C4-2B (cell line): Measurements from ENCODE around the gene AMFR.

Experiments
- H3K27ac ChIP-seq: fragments of 450-650 bp; 2 replicates; pipeline ENCODE4 v1.5.1; 2017
- ZFX ChIP-seq: fragments of 450-650 bp; IDR thresholded peaks from 2 replicates; pipeline ENCODE4 v1.6.1; 2017
- TF ChIP-seq, protein P1 (sequence below): fragments of 450-650 bp; conservative IDR thresholded peaks from 2 replicates; pipeline ENCODE4 v1.5.1; 2017; ENCODE audit warnings: mild to moderate bottlenecking

AMFR gene

DNA sequence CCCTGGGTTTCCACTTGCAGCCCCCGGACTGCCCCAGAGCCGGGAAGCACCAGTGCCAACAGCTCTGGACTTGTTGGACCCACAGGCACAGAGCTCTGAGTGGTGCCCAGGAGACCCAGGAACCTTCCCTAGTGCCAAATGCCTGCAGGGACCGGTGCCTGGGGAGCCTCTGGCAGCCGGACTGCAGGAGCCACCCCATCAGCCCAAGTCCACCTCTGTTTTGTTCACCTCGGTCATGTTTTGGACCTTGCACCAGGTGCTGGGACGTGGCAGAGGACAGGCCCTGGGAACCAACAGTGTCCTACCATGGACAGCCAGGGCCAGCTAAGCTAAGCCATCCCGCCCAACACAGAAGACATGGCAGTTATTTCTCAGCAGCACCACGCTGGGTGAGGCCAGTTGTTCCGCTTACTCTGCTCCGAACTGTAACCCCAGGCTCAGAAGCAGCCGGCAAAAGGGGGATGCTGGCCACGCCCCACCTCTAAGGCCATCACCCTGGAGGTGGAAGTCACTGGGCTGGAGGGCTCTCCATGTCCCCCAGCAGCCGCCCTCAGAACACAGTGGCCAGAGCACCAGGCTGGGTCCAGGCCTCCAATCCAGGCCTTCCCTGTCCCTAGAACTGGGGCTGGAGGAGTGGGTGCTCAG, 79.8 kb downstream of the AMFR start:
- H3K27ac ChIP-seq: no peak overlapping the region
- no peak for TF ChIP-seq ZFX
- TF ChIP-seq, protein P1, sequence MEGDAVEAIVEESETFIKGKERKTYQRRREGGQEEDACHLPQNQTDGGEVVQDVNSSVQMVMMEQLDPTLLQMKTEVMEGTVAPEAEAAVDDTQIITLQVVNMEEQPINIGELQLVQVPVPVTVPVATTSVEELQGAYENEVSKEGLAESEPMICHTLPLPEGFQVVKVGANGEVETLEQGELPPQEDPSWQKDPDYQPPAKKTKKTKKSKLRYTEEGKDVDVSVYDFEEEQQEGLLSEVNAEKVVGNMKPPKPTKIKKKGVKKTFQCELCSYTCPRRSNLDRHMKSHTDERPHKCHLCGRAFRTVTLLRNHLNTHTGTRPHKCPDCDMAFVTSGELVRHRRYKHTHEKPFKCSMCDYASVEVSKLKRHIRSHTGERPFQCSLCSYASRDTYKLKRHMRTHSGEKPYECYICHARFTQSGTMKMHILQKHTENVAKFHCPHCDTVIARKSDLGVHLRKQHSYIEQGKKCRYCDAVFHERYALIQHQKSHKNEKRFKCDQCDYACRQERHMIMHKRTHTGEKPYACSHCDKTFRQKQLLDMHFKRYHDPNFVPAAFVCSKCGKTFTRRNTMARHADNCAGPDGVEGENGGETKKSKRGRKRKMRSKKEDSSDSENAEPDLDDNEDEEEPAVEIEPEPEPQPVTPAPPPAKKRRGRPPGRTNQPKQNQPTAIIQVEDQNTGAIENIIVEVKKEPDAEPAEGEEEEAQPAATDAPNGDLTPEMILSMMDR: no peak

DNA sequence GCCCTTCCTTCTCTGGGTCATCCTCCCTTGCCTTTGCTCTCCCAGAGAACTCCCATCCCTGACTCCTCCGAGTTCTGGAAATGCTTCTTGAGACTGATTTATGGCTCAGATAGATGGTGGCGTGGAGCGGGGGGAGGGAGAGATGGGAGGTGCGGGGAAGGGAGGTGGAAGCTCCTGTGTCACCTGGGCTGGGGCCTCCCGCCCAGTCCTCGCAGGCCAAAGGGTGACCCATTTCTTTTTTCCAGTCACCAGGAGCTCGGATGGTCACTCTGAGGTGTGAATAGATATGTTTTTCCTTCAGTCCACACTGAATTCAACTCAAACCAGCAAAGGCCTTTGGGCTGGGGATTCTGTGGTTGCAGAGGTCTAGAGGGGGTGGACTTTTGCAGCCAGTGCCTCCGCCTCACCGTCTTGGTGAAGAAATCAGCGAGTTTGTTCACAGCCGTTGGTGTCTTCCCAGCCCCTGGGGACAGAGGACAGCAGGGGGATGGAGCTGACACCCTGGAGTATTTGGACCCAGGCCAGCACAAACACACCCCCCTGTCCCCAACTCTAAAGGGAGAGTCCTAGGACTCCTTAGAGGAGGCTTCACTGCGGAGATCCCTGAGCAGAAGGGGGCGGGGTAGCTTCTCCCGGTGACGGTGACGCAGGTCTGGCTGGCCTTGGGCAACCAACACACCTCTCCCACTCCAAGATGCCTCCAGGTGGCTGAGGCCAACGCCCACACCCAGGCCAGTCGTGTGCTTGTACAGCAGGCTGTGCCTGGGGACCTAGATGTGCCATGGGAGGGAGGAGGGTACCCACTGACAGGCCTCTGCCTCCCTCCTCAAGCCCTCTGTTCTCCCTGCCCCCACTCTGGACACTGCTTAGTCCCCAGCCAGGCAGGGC, 80.6 kb downstream of the AMFR start:
- H3K27ac ChIP-seq: no peak overlapping the region
- no peak for TF ChIP-seq ZFX
- TF ChIP-seq, protein P1: no peak

DNA sequence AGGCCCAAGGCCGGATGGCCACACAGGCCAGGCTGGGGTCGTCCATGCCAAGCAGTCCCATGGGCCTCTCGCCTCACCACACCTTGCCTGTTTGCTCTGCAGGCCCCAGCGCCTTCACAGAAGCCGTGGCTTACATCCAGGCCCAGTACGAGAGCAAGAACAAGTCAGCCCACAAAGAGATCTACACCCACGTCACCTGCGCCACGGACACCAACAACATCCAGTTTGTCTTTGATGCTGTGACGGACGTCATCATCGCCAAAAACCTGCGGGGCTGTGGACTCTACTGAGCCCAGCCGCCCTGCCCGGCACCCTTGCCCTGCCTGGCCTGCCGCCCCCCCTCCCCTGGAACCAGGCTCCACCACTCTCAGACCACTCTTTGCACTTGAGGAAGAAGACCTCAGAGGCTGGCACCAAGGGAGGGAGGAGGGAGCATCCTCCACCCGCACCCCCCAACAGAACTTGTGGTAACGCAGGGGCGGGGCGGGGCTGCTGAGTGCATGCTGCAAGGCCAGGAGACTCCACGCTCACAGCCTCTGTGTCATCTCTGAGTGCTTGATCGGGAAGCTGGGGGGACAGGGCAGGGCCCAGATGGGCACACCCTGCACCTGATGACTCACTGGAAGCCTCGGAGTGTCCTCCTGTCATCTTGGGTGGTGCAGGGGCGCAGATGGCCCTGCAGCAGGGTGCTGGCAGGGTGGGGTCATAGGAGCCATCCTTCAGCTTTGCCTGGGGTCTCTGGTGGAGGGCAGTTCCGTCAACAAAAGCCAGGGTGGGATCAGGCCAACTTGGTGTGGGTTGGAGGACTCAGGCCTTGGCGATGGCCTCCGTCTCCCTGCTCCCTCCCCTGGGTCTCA, 81.5 kb downstream of the AMFR start:
- H3K27ac ChIP-seq: no peak overlapping the region
- TF ChIP-seq, protein P1: no peak
- no peak for TF ChIP-seq ZFX

DNA sequence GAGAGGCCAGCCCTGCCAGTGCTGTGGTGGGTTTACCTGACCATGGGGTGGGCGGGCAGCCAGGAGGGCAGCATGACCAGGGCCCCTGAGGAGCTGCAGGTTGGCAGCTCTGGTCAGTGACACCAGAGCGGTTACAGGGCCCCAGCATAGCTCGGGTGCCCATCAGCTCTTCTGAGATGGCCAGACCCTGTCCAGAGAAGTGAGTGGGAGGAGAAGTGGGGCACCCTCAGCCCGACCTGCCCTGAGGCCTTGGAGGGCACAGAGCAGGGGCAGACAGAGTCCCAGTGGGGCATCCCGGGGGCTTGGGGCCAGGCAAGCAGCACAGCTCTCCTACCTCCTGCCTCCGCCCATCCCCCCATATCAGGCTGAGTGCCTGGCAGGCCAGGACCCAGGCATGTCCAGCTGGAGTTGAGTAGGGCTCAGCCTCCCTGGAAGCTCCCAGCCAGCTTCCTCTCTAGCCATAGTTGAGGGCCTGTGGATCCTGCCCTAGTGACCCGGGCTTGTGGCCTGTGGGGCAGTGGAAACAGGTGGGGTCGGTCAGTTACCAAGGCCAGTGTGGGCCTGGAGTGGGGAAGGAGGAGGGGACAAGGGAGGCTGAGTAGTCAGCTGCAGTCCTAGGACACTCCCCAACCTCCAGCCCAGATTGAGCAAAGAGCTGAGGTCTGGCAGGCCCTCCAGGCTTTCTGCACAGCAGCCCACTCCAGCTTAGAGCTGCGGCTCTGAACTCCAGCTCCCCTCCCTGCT, 83.5 kb downstream of the AMFR start:
- no peak overlapping the region for H3K27ac ChIP-seq
- TF ChIP-seq ZFX: no peak
- TF ChIP-seq, protein P1: no peak

DNA sequence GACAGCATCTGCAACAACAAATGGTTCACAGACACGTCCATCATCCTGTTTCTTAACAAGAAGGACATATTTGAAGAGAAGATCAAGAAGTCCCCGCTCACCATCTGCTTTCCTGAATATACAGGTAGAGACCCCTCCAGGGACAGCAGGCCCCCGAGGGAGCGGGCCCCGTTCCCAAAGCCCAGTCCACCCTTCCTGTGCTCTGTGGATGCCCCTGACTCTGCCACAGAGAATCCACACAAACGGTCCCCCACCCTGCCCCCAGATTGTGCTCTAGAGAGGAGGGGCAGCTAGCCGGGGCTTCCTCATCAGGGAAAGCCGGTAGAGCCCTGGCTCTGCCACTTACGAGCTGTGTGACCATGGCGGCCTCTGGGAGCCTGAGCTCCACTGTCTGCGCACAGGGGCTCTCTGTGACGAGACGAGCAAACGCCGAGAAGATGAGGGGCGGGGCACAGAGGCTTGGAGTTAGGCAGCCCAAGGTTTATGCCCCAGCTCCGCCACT, 84.4 kb downstream of the AMFR start:
- no peak for TF ChIP-seq ZFX
- TF ChIP-seq, protein P1: no peak
- no peak overlapping the region for H3K27ac ChIP-seq

DNA sequence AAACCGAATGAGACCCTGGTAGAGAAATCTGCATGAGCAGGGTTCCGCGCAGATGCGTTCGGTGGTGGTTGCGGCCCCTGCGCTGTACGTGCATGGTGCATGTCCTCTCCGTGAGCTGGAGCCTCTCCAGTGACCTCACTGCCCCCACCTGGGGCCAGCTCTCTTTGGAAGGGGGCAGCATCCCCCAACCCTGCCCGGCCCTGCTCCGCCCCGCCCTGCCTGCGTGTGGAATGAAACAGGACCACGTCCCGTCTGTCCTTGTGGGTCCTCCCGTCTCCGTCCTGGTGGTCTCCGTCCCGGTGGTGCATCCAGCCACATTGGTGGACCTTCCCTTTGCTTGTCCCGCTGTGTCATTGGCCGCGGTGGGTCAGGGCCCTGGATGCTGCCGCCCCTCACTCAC, 84.9 kb downstream of the AMFR start:
- no peak overlapping the region for H3K27ac ChIP-seq
- no peak for TF ChIP-seq ZFX
- TF ChIP-seq, protein P1: no peak
